HG02571 (cell line): ENCODE measurements around the gene PTPN11.

Source experiments
- ATAC-seq: cut with Tn5 transposase; IDR thresholded peaks from one replicate; pipeline ENCODE4 v1.9.1; 2021; ENCODE audit warnings: mild to moderate bottlenecking, moderate library complexity; ENCODE audit not compliant: unreplicated experiment

Gene PTPN11

GRCh38 chr12:112538740-112539139, 120.0 kb downstream of the PTPN11 start:
- no peak for ATAC-seq

GRCh38 chr12:112539221-112539620, 120.5 kb downstream of the PTPN11 start:
- ATAC-seq: no peak

- ATAC-seq: no peak
These were observed 121.3 kb downstream of the PTPN11 start for GRCh38 chr12:112540021-112540420.

GRCh38 chr12:112543751-112544150, 125.0 kb downstream of the PTPN11 start:
- no peak for ATAC-seq

- no peak for ATAC-seq
These were observed 127.6 kb downstream of the PTPN11 start for GRCh38 chr12:112546339-112546738.

- ATAC-seq: no peak
These were observed 128.2 kb downstream of the PTPN11 start for GRCh38 chr12:112546996-112547395.

- no peak for ATAC-seq
These were observed 130.3 kb downstream of the PTPN11 start for GRCh38 chr12:112549031-112549430.

GRCh38 chr12:112551681-112552080, 132.9 kb downstream of the PTPN11 start:
- no peak for ATAC-seq

- ATAC-seq: no peak
These were observed 137.0 kb downstream of the PTPN11 start for GRCh38 chr12:112555621-112556233.

GRCh38 chr12:112557951-112558630, 139.3 kb downstream of the PTPN11 start:
- no peak for ATAC-seq
